Mucosa of descending colon (tissue), 3 donors: ENCODE results near the gene MSL2. TPM values are rescaled to one million over a fixed set of nuclear protein-coding genes. Genes with fewer than 3 reads are reported as not detected.

Source experiments
- ATAC-seq: fragments of 200-7000 bp; cut with Tn5 transposase; one replicate; pipeline ENCODE4 v1.9.1; 2020; ENCODE audit warnings: mild to moderate bottlenecking, moderate library complexity
- DNase-seq, 3 donors: peaks; one replicate each; pipeline ENCODE4 v3.0.0-alpha.2; 2020
- H3K36me3 ChIP-seq: fragments of 200-600 bp; one replicate; pipeline ENCODE4 v1.8.0; 2021; ENCODE audit warnings: low read depth, mild to moderate bottlenecking
- H3K4me1 ChIP-seq: fragments of 200-600 bp; one replicate; pipeline ENCODE4 v1.8.0; 2021; ENCODE audit warnings: low read depth, mild to moderate bottlenecking
- H3K4me3 ChIP-seq: fragments of 200-600 bp; one replicate; pipeline ENCODE4 v1.8.0; 2021; ENCODE audit warnings: mild to moderate bottlenecking
- H3K9me3 ChIP-seq: fragments of 200-600 bp; one replicate; pipeline ENCODE4 v1.8.0; 2021; ENCODE audit warnings: mild to moderate bottlenecking
- CTCF ChIP-seq: fragments of 200-600 bp; IDR thresholded peaks from one replicate; pipeline ENCODE4 v1.8.0; 2022; ENCODE audit warnings: antibody characterized with exemption, mild to moderate bottlenecking
- intact Hi-C, 2 donors: fragments of 100-400 bp; cut with DNase I in 1 of 2; cut with micrococcal nuclease in 1 of 2; formaldehyde crosslinking; loops; one replicate each; pipeline versions ENCODE4 v1.11.0 to v1.11.1; 2022; cut with DNase I, micrococcal nuclease
- long read RNA-seq, 2 donors: library from polyadenylated mRNA; unstranded; transcript quantifications; one replicate each; pipeline ENCODE4 v2.0.0, GENCODE V29; 2019 to 2021
- total RNA-seq, 3 donors: library from RNA; stranded (reverse); fragmentation: NEBNext Ultra II Directional in 2 of 3; extraction: Animal tissue kit (Norgen Biotek cat#: 25700) in 2 of 3; gene quantifications; one replicate each; pipeline versions ENCODE4 v1.2.1 to v1.2.4, GENCODE V29; 2021 to 2023
- donor health status: DM: no; HTN: no; CAD: no; lungs with moderate emphysema.
- donor health status: DM: no; HTN: no; CAD: no.
- donor health status: DM: no; HTN: yes; CAD: no.

MSL2 gene
- total RNA-seq = 10 to 100 TPM; 22.6 to 37.0 (median 28.9) TPM
- long read RNA-seq, donor 1, full-length matches to known transcripts = 8 of 11 reads
- long read RNA-seq, donor 1, partial matches to known transcripts = 0 of 11 reads
- long read RNA-seq, donor 1, other reads (novel, unspliced or antisense) = 3 of 11 reads
- long read RNA-seq, donor 2 = 0 reads

GRCh38 chr3:136196064-136196400 lies at the start of gene MSL2:
MSL2 (minus strand) TSS chr3:136196335; CDS start chr3:136195113, 1,222 bp downstream.
- Histone ChIP-seq H3K36me3 (no peaks in the 10 kb centered on the region), H3K9me3 (no peaks in the 10 kb centered on the region), H3K4me3 (peak within 1 kb of the TSS; percentile 89), H3K4me1 (peaks cover 28% of the 10 kb centered on the region)
- intact Hi-C loops = loop anchor here in 1 of 2 donors (10.0 kb wide), 1 partner anchor 59 kb away; the partner anchor contains the start of gene PCCB
- peak; percentile 59 for ATAC-seq
- no peak for TF ChIP-seq CTCF
- peak in 1 of 3 donors; percentile 79 for DNase-seq

DNA sequence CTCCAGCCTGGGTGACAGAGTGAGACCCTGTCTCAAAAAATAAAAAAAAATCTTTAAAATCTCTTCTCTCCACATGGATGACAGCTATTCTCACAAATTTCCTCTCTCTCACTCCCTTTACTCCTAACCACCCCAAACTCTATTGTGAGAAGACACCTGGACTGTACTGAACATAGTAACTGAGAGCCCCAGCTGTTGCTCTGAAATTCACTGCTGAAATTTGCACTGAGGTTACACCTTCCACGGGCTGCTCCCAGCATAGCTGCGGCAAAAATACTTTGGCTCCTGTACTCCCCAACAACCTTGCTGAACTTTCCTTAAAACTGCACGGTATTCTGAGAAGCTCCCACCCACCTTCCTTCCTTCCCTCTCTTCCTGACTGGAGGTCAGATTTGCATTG lies 49.6 kb upstream of the MSL2 start:
- Histone ChIP-seq H3K4me3 (no peak overlapping the region), H3K36me3 (no peaks in the 10 kb centered on the region), H3K4me1 (no peaks in the 10 kb centered on the region), H3K9me3 (no peaks in the 10 kb centered on the region)
- DNase-seq (no peak), ATAC-seq (no peak)
- intact Hi-C loops = no loop called here
- no peak for TF ChIP-seq CTCF

DNA sequence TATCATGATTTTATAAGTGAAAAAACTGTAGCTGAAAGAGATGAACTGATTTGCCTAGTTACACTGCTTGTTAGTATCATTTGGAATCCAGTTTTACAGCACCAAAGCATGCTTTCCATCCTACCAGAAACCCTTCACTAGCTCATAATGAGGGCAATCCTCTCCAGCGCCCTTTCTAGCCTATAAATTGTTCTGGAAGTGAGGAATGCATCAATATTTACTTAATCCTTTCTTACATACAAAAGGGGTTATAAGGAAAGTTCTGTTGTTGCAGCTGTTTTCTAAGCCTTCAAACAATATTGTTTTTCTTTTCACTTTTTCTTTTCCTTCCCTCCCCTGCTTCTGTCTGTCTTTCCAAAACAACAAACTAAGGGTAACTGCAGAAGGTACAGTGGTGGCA lies 43.0 kb upstream of the MSL2 start:
- Histone ChIP-seq H3K4me1 (no peaks in the 10 kb centered on the region), H3K9me3 (no peaks in the 10 kb centered on the region), H3K36me3 (no peaks in the 10 kb centered on the region), H3K4me3 (no peak overlapping the region)
- no peak for TF ChIP-seq CTCF
- intact Hi-C loops = no loop called here
- DNase-seq (no peak), ATAC-seq (peak; percentile 35)

GRCh38 chr3:136237961-136238649 lies 42.0 kb upstream of the MSL2 start:
- no peaks in the 10 kb centered on the region for H3K4me1 ChIP-seq
- no peak for DNase-seq

GRCh38 chr3:136237103-136237502 lies 41.0 kb upstream of the MSL2 start:
- no peaks in the 10 kb centered on the region for H3K36me3 ChIP-seq
- H3K4me1 ChIP-seq = no peaks in the 10 kb centered on the region
- no peak for ATAC-seq
- no peak for TF ChIP-seq CTCF
- intact Hi-C loops = no loop called here
- H3K4me3 ChIP-seq = no peak overlapping the region
- no peak for DNase-seq
- no peaks in the 10 kb centered on the region for H3K9me3 ChIP-seq

More at GRCh38 chr3:136237961-136238649, 42.0 kb upstream of the MSL2 start:
- no peak for TF ChIP-seq CTCF
- Histone ChIP-seq H3K4me3 (no peak overlapping the region), H3K36me3 (no peaks in the 10 kb centered on the region), H3K9me3 (no peaks in the 10 kb centered on the region)
- ATAC-seq = no peak
- intact Hi-C loops = no loop called here
